Raji (cell line): ENCODE measurements around the gene SCAMP4.
A peak's percentile ranks its signal among the peaks of the same experiment; 100 is the strongest.

Experiments used
- POLR2A ChIP-seq: IDR thresholded peaks from 2 replicates; pipeline ENCODE4 v1.6.1; 2011; ENCODE audit warnings: low read depth, low read length, control low read depth; ENCODE audit not compliant: insufficient read depth

Gene SCAMP4

GRCh38 chr19:1921326-1921725, 16.1 kb downstream of the SCAMP4 start:
- TF ChIP-seq POLR2A = no peak

GRCh38 chr19:1921825-1922224, 16.6 kb downstream of the SCAMP4 start:
- TF ChIP-seq POLR2A = no peak

GRCh38 chr19:1922803-1923202, 17.6 kb downstream of the SCAMP4 start:
- no peak for TF ChIP-seq POLR2A

GRCh38 chr19:1923319-1923718, 18.1 kb downstream of the SCAMP4 start:
- no peak for TF ChIP-seq POLR2A

GRCh38 chr19:1924320-1924961, 19.2 kb downstream of the SCAMP4 start:
- TF ChIP-seq POLR2A = no peak

GRCh38 chr19:1925544-1925943, 20.3 kb downstream of the SCAMP4 start:
- TF ChIP-seq POLR2A = no peak

GRCh38 chr19:1929021-1929742, 24.0 kb downstream of the SCAMP4 start:
- TF ChIP-seq POLR2A = no peak

- no peak for TF ChIP-seq POLR2A
Observed at GRCh38 chr19:1931445-1931844, 26.2 kb downstream of the SCAMP4 start.

- TF ChIP-seq POLR2A = no peak
Observed at GRCh38 chr19:1932395-1932794, 27.2 kb downstream of the SCAMP4 start.

- TF ChIP-seq POLR2A = no peak
Observed at GRCh38 chr19:1933244-1933643, 28.0 kb downstream of the SCAMP4 start.

- TF ChIP-seq POLR2A = no peak
Observed at GRCh38 chr19:1933942-1934341, 28.7 kb downstream of the SCAMP4 start.

- peak; percentile 45; the same call in 1 of the 2 replicates for TF ChIP-seq POLR2A
Observed at GRCh38 chr19:1935484-1936208, 30.4 kb downstream of the SCAMP4 start.

GRCh38 chr19:1936430-1936829, 31.2 kb downstream of the SCAMP4 start:
- TF ChIP-seq POLR2A = no peak

- no peak for TF ChIP-seq POLR2A
Observed at GRCh38 chr19:1936916-1937610, 31.9 kb downstream of the SCAMP4 start.

GRCh38 chr19:1938071-1938470, 32.9 kb downstream of the SCAMP4 start:
- TF ChIP-seq POLR2A = no peak
